Brain microvascular endothelial cell (primary cell): Measurements from ENCODE around the gene CLASP2.

Experiments
- DNase-seq: peaks from one replicate; pipeline ENCODE4 v3.0.0-alpha.2; 2020
- H3K27ac ChIP-seq: fragments of 250-450 bp; sonication (Bioruptor Pico); 2 replicates; pipeline ENCODE4 v1.5.1; 2020; ENCODE audit warnings: mild to moderate bottlenecking, moderate library complexity
- H3K27me3 ChIP-seq: fragments of 250-450 bp; sonication (Bioruptor Pico); replicated peaks from 2 replicates; pipeline ENCODE4 v1.5.1; 2020; ENCODE audit warnings: mild to moderate bottlenecking
- H3K36me3 ChIP-seq: fragments of 250-450 bp; sonication (Bioruptor Pico); replicated peaks from 2 replicates; pipeline ENCODE4 v1.5.1; 2020; ENCODE audit warnings: mild to moderate bottlenecking
- H3K4me3 ChIP-seq: 2 replicates; pipeline ENCODE4 v1.5.1; 2011; ENCODE audit warnings: low read depth, mild to moderate bottlenecking, control low read depth, low read length, moderate library complexity
- CTCF ChIP-seq: IDR thresholded peaks from 2 replicates; pipeline ENCODE4 v1.5.1; 2011; ENCODE audit warnings: low read depth, mild to moderate bottlenecking, moderate library complexity, low read length, control low read depth, inconsistent platforms; ENCODE audit errors: missing control alignments
- in situ Hi-C: cut with HindIII; loops from 2 replicates; pipeline ENCODE4 v1.10.0; 2017; ENCODE audit warnings: low sequenced_read_pairs, low pct_ligation_motif_present

The CLASP2 gene

GRCh38 chr3:33645060-33645647 is 72.9 kb downstream of the CLASP2 start:
- in situ Hi-C loops = loop anchor here (25.0 kb wide), 1 partner anchor 142 kb away; the partner anchor contains the start of gene PDCD6IP
- no peaks in the 10 kb centered on the region for H3K27me3 ChIP-seq
- H3K27ac ChIP-seq = peak overlapping the region; percentile 25
- no peak for TF ChIP-seq CTCF
- no peaks in the 10 kb centered on the region for H3K36me3 ChIP-seq
- H3K4me3 ChIP-seq = peak overlapping the region; percentile 58
- DNase-seq = peak; percentile 43

- DNase-seq = no peak
- Histone ChIP-seq H3K36me3 (no peaks in the 10 kb centered on the region), H3K27ac (no peak overlapping the region), H3K4me3 (no peak overlapping the region), H3K27me3 (no peaks in the 10 kb centered on the region)
- in situ Hi-C loops = loop anchor here (25.0 kb wide), 1 partner anchor 143 kb away; the partner anchor contains the start of gene PDCD6IP
- no peak for TF ChIP-seq CTCF
Observed at GRCh38 chr3:33644582-33644981, 73.5 kb downstream of the CLASP2 start.

GRCh38 chr3:33642806-33643205 is 75.2 kb downstream of the CLASP2 start:
- Histone ChIP-seq H3K4me3 (no peak overlapping the region), H3K36me3 (no peaks in the 10 kb centered on the region), H3K27ac (no peak overlapping the region), H3K27me3 (no peaks in the 10 kb centered on the region)
- in situ Hi-C loops = loop anchor here (25.0 kb wide), 1 partner anchor 144 kb away; the partner anchor contains the start of gene PDCD6IP
- TF ChIP-seq CTCF = no peak
- no peak for DNase-seq

GRCh38 chr3:33639889-33640288 is 78.2 kb downstream of the CLASP2 start:
- in situ Hi-C loops = loop anchor here (25.0 kb wide), 1 partner anchor 147 kb away; the partner anchor contains the start of gene PDCD6IP
- no peak overlapping the region for H3K27ac ChIP-seq
- no peak for DNase-seq
- no peaks in the 10 kb centered on the region for H3K27me3 ChIP-seq
- no peak overlapping the region for H3K4me3 ChIP-seq
- no peaks in the 10 kb centered on the region for H3K36me3 ChIP-seq
- TF ChIP-seq CTCF = no peak

- Histone ChIP-seq H3K36me3 (no peaks in the 10 kb centered on the region), H3K4me3 (no peak overlapping the region), H3K27me3 (no peaks in the 10 kb centered on the region), H3K27ac (no peak overlapping the region)
- in situ Hi-C loops = loop anchor here (25.0 kb wide), 1 partner anchor 150 kb away; the partner anchor contains the start of gene PDCD6IP
- no peak for TF ChIP-seq CTCF
- no peak for DNase-seq
Observed at GRCh38 chr3:33637482-33637881, 80.6 kb downstream of the CLASP2 start.
